DMS153 treated with DMSO at 0.1 percent for 48 hours (cell line): Measurements from ENCODE around the gene PPP2R3A.
"Not testable (repeated sequence)": the region's sequence is repeated elsewhere in the genome, so short reads cannot be mapped to it uniquely, and the experiment has no call there.

Source experiments
- DNase-seq: peaks from one replicate; lab custom pipeline; 2025; ENCODE audit not compliant: unreplicated experiment; lab: John Stamatoyannopoulos, UW

Gene PPP2R3A

GRCh38 chr3:135965506-135966270 lies at the start of gene PPP2R3A:
PPP2R3A (plus strand) TSS chr3:135965728; CDS start chr3:136001499, 35,771 bp downstream.
- peak; percentile 75 for DNase-seq

GRCh38 chr3:135916310-135916709 lies 49.2 kb upstream of the PPP2R3A start:
- DNase-seq = no peak

GRCh38 chr3:135917076-135917475 lies 48.5 kb upstream of the PPP2R3A start:
- no peak for DNase-seq

GRCh38 chr3:135917927-135918597 lies 47.5 kb upstream of the PPP2R3A start:
- DNase-seq = no peak

GRCh38 chr3:135918600-135918999 lies 46.9 kb upstream of the PPP2R3A start:
- no peak for DNase-seq

GRCh38 chr3:135920275-135920674 lies 45.3 kb upstream of the PPP2R3A start:
- no peak for DNase-seq

- no peak for DNase-seq
Measured at GRCh38 chr3:135922903-135923250, 42.7 kb upstream of the PPP2R3A start.

GRCh38 chr3:135924506-135924905 lies 41.0 kb upstream of the PPP2R3A start:
- DNase-seq = no peak

- DNase-seq = no peak
Measured at GRCh38 chr3:135926664-135927063, 38.9 kb upstream of the PPP2R3A start.

GRCh38 chr3:135927155-135927554 lies 38.4 kb upstream of the PPP2R3A start:
- DNase-seq = no peak

- no peak for DNase-seq
Measured at GRCh38 chr3:135929670-135930069, 35.9 kb upstream of the PPP2R3A start.

- DNase-seq = no peak
Measured at GRCh38 chr3:135930255-135930654, 35.3 kb upstream of the PPP2R3A start.

- DNase-seq = not testable (repeated sequence)
Measured at GRCh38 chr3:135935171-135935570, 30.4 kb upstream of the PPP2R3A start.

- not testable (repeated sequence) for DNase-seq
Measured at GRCh38 chr3:135937766-135938165, 27.8 kb upstream of the PPP2R3A start.

GRCh38 chr3:135944831-135945230 lies 20.7 kb upstream of the PPP2R3A start:
- no peak for DNase-seq

GRCh38 chr3:135950941-135951340 lies 14.6 kb upstream of the PPP2R3A start:
- DNase-seq = no peak

GRCh38 chr3:135964160-135964955 lies 1.2 kb upstream of the PPP2R3A start:
- DNase-seq = no peak

- no peak for DNase-seq
Measured at GRCh38 chr3:135965129-135965505, 411 bp upstream of the PPP2R3A start.

GRCh38 chr3:135966271-135966961 lies 888 bp downstream of the PPP2R3A start:
- peak; percentile 11 for DNase-seq

GRCh38 chr3:135966962-135967274 lies 1.4 kb downstream of the PPP2R3A start:
- no peak for DNase-seq

GRCh38 chr3:135967867-135968266 lies 2.3 kb downstream of the PPP2R3A start:
- DNase-seq = no peak
